DMS 273 (cell line): ENCODE measurements around the gene MICAL3.

Experiments used
- DNase-seq: peaks from one replicate; lab custom pipeline; 2025; ENCODE audit not compliant: unreplicated experiment; lab: John Stamatoyannopoulos, UW

MICAL3 gene

GRCh38 chr22:17919276-17920144 is 104.9 kb downstream of the MICAL3 start:
- no peak for DNase-seq

GRCh38 chr22:17918840-17919239 is 105.5 kb downstream of the MICAL3 start:
- DNase-seq: no peak

GRCh38 chr22:17917490-17917983 is 106.8 kb downstream of the MICAL3 start:
- no peak for DNase-seq

- DNase-seq: no peak
Measured at GRCh38 chr22:17916226-17916889, 108.0 kb downstream of the MICAL3 start.

- no peak for DNase-seq
Measured at GRCh38 chr22:17915676-17916075, 108.7 kb downstream of the MICAL3 start.

- DNase-seq: no peak
Measured at GRCh38 chr22:17915188-17915587, 109.2 kb downstream of the MICAL3 start.

GRCh38 chr22:17914474-17914873 is 109.9 kb downstream of the MICAL3 start:
- no peak for DNase-seq

GRCh38 chr22:17913801-17914347 is 110.5 kb downstream of the MICAL3 start:
- no peak for DNase-seq

GRCh38 chr22:17912945-17913721 is 111.2 kb downstream of the MICAL3 start:
- DNase-seq: no peak

- DNase-seq: no peak
Measured at GRCh38 chr22:17911887-17912286, 112.5 kb downstream of the MICAL3 start.

- DNase-seq: no peak
Measured at GRCh38 chr22:17911312-17911705, 113.1 kb downstream of the MICAL3 start.

- peak; percentile 60 for DNase-seq
Measured at GRCh38 chr22:17910561-17911311, 113.6 kb downstream of the MICAL3 start.

GRCh38 chr22:17907748-17908051 is 116.7 kb downstream of the MICAL3 start:
- DNase-seq: no peak

GRCh38 chr22:17906978-17907747 is 117.2 kb downstream of the MICAL3 start:
- no peak for DNase-seq

GRCh38 chr22:17905445-17905844 is 118.9 kb downstream of the MICAL3 start:
- no peak for DNase-seq

GRCh38 chr22:17903564-17904295 is 120.6 kb downstream of the MICAL3 start:
- peak; percentile 11 for DNase-seq

- DNase-seq: no peak
Measured at GRCh38 chr22:17902960-17903359, 121.4 kb downstream of the MICAL3 start.

GRCh38 chr22:17898375-17898774 is 126.0 kb downstream of the MICAL3 start:
- no peak for DNase-seq

GRCh38 chr22:17897858-17898257 is 126.5 kb downstream of the MICAL3 start:
- no peak for DNase-seq
